ENCODE measurements around the gene TNFRSF21. TPM values are rescaled to one million over a fixed set of nuclear protein-coding genes. Genes with fewer than 3 reads are reported as not detected.
"Not testable (repeated sequence)": the region's sequence is repeated elsewhere in the genome, so short reads cannot be mapped to it uniquely, and the experiment has no call there.

Gene TNFRSF21
- polyA plus RNA-seq, 3 donors: 9.1 to 61.7 (median 24.4) TPM

DNA sequence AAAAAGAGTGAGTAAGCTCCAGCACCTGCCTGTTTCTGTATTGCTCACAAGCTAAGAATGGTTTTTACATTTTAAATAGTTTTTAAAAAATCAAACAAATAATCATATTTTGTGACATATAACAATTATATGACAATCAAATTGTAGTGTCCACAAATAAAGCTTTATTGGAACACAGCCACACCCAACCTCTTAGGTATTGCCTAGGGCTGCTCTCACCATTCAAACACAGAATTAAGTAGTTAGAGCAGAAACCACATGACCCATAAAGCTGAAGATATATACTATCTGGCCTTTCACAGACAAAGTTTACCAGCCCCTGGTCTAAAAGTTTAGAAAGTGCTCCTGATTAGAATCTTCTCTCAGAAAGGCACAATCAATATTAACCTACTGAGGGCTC is 11.2 kb downstream of the TNFRSF21 start:
- H3K27ac ChIP-seq (ENCODE audit: low read depth, low read length): no peak overlapping the region

DNA sequence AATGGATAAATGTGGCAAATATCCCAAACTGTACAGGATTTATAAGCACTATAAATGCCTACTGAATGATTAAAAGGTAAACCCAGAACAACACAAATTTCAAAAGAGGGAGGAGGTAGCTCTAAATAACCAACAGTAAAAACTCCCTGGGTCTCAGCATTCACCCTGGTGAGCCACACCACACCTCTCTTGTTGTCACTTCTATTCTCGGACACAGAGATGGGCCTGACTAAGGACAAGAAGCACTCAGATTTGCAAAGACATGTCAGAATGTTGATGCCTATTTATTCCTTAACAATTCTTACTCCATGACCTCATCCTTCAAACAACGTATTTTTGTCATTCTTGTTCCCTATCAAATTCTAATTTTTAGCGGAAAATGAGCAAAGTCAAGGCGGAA is 14.7 kb downstream of the TNFRSF21 start:
- no peak overlapping the region for H3K27ac ChIP-seq (ENCODE audit: low read depth, low read length)
- 90 to 92% (median 92%) methylated on average over 4 of the region's 4 CpGs for WGBS, 3 donors

GRCh38 chr6:47292944-47293343 is 16.8 kb downstream of the TNFRSF21 start:
- 55 to 70% (median 66%) methylated on average over 2 of the region's 2 CpGs for WGBS, 3 donors
- H3K27ac ChIP-seq (ENCODE audit: low read depth, low read length): no peak overlapping the region

DNA sequence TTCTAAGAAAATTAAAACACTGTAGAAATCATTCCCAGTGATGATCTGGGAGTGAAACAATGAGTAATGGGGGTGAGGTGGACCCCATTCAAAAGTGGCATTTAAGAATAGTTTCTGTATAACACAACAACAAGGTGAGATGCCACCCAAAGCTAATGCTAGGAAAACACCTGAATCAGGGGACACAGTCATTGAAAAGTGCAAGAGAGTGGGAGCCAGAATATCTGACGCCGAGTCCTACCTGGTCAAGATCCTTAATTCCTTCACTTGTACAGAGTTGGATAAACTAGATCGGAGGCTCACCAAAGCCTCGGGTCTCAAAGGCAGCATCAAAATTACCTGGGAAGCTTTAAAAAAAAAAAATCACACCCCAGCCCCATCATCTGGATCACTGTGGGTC is 17.7 kb downstream of the TNFRSF21 start:
- no peak overlapping the region for H3K27ac ChIP-seq (ENCODE audit: low read depth, low read length)
- WGBS, 3 donors: 90 to 99% (median 92%) methylated on average over 4 of the region's 4 CpGs

DNA sequence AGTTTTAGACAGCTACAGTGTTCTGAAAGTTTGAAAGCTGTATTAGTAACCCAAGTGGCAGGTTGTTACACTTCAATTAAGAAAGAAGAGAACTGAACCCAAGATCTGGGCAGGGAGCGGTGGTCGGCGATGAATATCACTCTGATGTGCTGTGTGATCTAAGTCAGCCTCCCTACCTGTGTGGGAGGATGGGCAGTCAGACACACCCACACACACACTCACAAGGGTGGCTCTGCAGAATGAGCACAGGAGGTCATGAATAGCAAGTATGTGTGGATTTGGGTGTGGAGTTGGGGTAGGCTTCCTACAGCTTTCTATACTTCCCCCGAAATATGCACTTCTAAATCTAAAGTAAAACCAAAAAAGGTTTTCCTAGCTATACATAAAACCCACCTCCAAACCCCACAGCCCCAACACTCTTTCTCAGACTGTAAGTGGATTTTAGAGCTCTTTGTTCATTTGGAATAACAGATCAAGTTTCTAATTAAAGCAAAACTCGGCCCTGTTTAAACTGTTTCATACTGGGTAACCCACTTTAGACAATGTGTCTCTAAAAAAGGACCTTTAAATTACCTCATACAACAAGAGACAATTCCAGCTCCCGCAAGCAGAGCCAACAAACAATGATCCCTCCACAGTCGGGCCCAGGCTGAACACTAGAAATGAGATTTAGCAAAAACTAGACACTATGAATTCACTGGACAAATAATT is 19.4 kb downstream of the TNFRSF21 start:
- H3K27ac ChIP-seq (ENCODE audit: low read depth, low read length): no peak overlapping the region
- 91 to 94% (median 93%) methylated on average over 7 of the region's 7 CpGs for WGBS, 3 donors

DNA sequence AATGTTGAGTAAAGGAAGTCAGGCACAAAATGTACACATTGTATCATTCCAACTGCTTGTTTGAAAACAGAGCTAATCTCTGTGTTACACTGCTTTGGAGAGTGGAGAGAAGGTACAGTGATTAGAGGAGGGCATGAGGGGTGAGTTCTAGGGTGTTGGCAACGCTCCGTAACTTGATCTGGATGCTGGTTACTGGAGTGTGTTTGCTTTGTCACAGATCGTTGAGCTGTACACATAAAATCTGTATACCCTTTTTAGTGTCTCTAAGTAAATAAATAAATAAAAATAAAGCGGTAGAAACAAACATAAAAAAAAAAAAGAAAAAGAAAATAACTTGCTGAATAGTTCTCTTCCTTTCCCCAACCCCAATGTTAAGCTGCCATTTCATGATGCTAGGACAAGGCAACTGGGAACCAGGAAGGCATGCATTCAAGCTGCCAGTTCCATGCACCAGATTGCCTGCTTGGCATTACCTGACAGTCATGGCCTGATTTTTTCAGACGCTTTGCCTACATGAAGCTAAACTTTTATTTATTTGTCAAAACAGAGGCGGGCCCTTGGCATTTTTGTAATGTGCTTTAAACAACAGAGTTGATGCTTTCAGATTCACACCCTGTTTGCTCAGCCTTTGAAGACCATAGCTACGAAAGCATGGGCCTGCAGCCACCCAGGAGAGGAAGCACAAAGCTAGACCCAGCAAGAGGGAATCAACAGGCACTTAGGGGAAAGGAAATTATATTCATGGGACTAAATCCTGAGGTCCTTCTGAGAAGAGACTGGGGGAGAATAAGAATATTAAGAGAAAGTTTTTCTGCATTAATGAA is 21.2 kb downstream of the TNFRSF21 start:
- 69 to 92% (median 89%) methylated on average over 7 of the region's 7 CpGs for WGBS, 3 donors
- no peak overlapping the region for H3K27ac ChIP-seq (ENCODE audit: low read depth, low read length)

- no peak overlapping the region for H3K27ac ChIP-seq (ENCODE audit: low read depth, low read length)
- 93 to 99% (median 96%) methylated on average over 7 of the region's 7 CpGs for WGBS, 3 donors
Observed at GRCh38 chr6:47286301-47286700, 23.4 kb downstream of the TNFRSF21 start.

- 92 to 96% (median 95%) methylated on average over 7 of the region's 7 CpGs for WGBS, 3 donors
- H3K27ac ChIP-seq (ENCODE audit: low read depth, low read length): no peak overlapping the region
Observed at GRCh38 chr6:47283993-47284392, 25.7 kb downstream of the TNFRSF21 start.

GRCh38 chr6:47278545-47278944 is 31.2 kb downstream of the TNFRSF21 start:
- 47 to 70% (median 50%) methylated on average over 3 of the region's 3 CpGs for WGBS, 3 donors
- no peak overlapping the region for H3K27ac ChIP-seq (ENCODE audit: low read depth, low read length)

DNA sequence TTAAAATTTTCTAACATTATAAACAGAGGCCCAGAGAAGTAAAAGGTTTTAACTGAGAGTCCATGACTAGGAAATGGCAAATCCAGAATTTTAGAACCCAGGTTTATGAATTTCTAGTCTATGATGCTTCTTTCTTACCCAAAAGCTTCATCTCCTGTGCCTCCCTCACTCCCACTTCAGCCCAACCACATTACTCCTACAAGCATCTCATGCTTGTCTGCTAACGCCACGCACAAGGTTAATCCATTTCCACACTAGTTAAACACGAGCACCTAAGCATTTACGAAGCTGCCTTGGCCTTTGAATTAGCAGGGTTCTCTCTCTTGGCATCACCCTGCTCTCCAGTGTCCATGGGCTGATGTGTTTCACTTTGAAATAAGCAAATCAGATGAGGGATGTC is 32.0 kb downstream of the TNFRSF21 start:
- 89 to 94% (median 91%) methylated on average over 4 of the region's 4 CpGs for WGBS, 3 donors
- H3K27ac ChIP-seq (ENCODE audit: low read depth, low read length): no peak overlapping the region

DNA sequence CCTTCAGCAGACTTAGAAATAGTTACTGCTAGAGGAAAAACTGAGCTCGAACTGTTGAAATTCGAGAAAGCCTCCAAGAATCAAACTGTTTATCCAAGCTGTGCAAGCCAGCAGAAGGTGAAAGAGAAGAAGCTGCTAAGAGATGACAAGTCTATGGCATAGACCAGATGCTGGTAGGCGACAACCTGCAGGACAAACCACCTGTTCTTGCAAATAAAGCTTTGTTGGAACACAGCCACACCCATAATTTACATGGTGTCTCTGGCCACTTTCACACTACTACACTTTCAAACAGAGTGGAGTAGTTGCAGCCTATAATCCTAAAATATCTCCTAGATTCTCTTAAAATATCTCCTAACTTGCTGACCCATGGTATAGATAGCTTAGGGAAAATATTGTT is 33.3 kb downstream of the TNFRSF21 start:
- no peak overlapping the region for H3K27ac ChIP-seq (ENCODE audit: low read depth, low read length)
- WGBS, 3 donors: 83 to 87% (median 86%) methylated on average over 3 of the region's 3 CpGs

GRCh38 chr6:47275640-47276039 is 34.1 kb downstream of the TNFRSF21 start:
- WGBS, 3 donors: 74 to 88% (median 84%) methylated on average over 2 of the region's 2 CpGs
- no peak overlapping the region for H3K27ac ChIP-seq (ENCODE audit: low read depth, low read length)

DNA sequence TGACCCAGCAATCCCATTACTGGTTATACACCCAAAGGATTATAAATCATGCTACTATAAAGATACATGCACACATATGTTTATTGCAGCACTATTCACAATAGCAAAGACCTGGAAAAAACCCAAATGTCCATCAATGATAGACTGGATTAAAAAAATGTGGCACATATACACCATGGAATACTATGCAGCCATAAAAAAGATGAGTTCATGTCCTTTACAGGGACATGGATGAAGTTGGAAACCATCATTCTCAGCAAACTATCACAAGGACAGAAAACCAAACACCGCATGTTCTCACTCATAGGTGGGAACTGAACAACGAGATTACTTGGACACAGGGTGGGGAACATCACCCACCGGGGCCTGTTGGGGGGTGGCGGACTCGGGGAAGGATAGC is 34.6 kb downstream of the TNFRSF21 start:
- H3K27ac ChIP-seq (ENCODE audit: low read depth, low read length): not testable (repeated sequence)
- WGBS, 3 donors: 95 to 96% (median 96%) methylated on average over 5 of the region's 5 CpGs

DNA sequence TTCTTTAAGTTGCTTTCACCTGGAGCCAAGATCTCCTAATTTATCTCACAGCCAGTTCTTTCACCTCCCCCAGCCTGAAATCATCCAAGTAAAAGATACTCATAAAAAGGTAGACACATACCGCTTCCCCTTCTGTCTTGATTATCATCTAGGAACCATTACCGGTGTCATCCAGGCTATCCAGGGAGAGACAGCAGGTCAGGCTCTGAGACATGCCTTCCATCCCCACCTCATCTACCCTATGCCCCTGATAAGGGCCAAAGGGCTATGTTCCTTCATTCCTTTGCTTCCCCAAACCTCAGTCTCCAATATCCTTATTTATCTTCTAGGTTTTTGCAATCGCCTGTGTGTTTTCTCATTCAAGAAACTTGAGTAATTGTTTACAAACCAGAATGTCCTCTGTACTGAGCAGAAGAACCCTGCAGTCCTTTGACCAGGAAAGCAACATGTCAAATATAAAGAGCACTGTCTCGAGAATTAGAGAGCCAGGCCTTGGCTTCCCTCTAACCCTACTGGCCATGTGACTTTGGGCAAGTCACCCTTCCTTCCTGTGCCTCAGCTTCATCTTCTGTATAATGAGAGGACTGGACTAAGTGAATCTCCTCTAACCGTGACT is 41.0 kb downstream of the TNFRSF21 start:
- WGBS, 3 donors: 83 to 90% (median 85%) methylated on average over 5 of the region's 5 CpGs
- no peak overlapping the region for H3K27ac ChIP-seq (ENCODE audit: low read depth, low read length)

- no peak overlapping the region for H3K27ac ChIP-seq (ENCODE audit: low read depth, low read length)
- 82 to 97% (median 94%) methylated on average over 6 of the region's 6 CpGs for WGBS, 3 donors
Observed at GRCh38 chr6:47267301-47267700, 42.4 kb downstream of the TNFRSF21 start.

- WGBS, 3 donors: 73 to 90% (median 87%) methylated on average over 2 of the region's 2 CpGs
- H3K27ac ChIP-seq (ENCODE audit: low read depth, low read length): no peak overlapping the region
Observed at GRCh38 chr6:47265971-47266370, 43.7 kb downstream of the TNFRSF21 start.

DNA sequence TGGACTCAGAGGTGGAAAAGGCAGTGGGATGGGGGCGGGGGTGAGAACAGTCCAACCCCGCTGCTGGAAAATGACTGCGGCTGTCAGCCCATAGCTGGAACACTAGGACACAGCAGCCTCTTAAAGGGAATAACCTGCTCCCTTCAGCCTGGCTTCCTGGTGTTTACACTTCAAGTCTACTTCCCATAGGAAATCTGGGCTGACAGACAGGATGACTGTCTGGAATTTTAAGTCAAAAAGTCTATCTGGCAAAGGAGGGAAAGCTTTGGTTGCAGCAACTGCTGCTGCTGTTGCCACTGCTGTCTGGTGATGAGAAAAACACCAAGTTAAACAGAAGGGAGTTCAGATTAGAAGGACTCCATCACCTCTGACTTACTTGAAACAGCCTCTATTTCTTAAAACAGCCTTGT is 44.9 kb downstream of the TNFRSF21 start:
- WGBS, 3 donors: 60 to 69% (median 66%) methylated on average over 3 of the region's 3 CpGs
- no peak overlapping the region for H3K27ac ChIP-seq (ENCODE audit: low read depth, low read length)

DNA sequence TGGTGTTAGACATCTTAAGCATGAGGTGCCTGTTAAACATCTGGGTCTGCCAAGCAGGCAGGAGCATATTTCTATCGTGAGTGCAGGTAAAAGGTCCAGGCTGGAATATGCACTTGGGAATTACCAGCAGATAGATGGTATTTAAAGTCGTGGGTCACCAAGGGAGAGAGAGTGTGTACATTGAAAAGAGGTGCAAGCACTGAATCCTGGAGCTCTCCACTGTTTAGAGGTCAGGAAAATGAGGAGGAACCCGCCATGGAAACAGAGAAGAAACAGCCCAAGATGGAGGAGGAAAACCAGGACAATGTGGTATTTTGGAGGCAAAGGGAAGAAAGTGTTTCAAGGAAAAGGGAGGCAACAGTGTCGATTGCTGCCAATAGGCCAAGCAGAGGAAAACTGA is 46.4 kb downstream of the TNFRSF21 start:
- WGBS, 3 donors: 75 to 83% (median 81%) methylated on average over 4 of the region's 4 CpGs

GRCh38 chr6:47262231-47262630 is 47.5 kb downstream of the TNFRSF21 start:
- WGBS, 3 donors: 28 to 81% (median 73%) methylated on average over 1 of the region's 1 CpG

More for the DNA sequence above, 46.4 kb downstream of the TNFRSF21 start:
- H3K27ac ChIP-seq (ENCODE audit: low read depth, low read length): no peak overlapping the region

More at GRCh38 chr6:47262231-47262630, 47.5 kb downstream of the TNFRSF21 start:
- no peak overlapping the region for H3K27ac ChIP-seq (ENCODE audit: low read depth, low read length)

All from adipose tissue (tissue), 3 donors.